Stimulated activated CD4-positive, alpha-beta T cell treated with anti-CD3 and anti-CD28 coated beads, TNF-alpha, amount 100 ng/mL, for 4 hours (primary cell): Measurements from ENCODE around the gene TPRN.

Source experiments
- DNase-seq, 3 experiments: peaks; one replicate each; pipeline ENCODE4 v3.0.0-alpha.2; 2020; ENCODE audit warnings: low read depth in 3 of 3

TPRN gene

DNA sequence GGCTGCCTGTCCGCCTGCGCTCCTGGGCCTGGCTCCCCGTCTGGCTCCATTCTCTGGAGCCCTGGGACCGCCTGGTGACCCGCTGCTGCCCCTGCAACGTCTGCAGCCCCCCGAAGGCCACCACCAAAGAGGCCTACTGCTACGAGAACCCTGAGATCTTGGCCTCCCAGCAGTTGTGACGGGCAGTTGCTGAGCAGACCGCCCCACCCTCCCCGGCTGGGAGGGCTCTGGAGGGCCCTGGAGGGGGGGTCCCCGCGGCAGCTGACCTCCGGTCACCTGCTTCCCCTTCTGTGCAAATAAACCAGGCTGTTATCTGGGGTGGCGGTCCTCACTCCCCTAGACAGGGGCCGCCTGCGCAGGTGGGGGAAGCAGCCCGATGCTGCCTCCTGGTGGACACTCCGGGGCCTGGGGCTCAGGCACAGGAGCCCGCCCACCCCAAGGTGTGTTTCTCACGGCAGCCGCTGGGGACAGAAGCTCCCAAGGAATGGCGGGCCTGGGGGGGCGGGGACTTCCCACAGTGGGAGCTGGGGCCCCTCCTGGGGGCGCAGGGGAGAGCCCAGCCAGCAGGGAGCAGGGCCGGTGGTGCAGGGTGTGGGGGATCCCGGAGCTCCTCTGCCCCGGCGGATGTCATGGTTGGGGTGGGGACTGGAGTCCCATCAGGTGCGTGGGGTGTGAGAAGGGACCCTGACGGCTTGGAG, 35.8 kb upstream of the TPRN start:
- DNase-seq, result peak; percentile 84 to 90 (median 86)

- DNase-seq, result no peak
Measured at GRCh38 chr9:137235424-137236237, 35.1 kb upstream of the TPRN start.

DNA sequence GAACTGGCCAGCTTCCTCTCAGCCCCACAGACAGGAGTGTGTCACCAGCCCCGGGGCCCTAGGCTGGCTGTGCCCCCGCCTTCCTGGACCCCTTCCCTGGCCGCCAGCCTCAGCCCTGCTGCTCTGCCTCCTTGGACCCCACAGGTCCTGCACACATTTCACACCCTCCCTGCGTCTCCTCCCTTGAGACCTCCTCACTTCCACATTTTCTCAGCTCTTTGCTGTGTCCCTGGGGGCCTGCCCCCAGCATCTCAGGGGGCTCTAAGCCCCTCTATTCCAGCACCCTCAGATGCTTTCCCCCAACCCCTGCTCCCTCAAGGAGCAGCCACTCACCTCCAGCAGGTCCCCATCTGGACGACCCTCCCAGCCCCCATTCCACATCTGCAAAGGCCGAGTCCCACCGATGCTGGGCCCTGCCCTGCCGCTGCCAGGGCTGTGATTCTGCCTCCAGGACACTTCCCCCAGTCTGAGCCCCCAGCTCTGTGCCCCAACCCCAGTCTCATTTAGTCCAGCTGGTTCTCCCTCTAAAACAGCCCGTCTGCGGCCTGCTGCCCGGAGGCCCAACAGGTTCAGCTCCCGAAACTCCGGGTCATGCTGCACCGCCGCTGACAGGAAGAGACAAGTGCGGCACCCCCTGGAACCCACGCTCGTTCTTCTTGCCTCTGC, 34.4 kb upstream of the TPRN start:
- DNase-seq, result no peak

GRCh38 chr9:137234055-137234697, 33.6 kb upstream of the TPRN start:
- no peak for DNase-seq

DNA sequence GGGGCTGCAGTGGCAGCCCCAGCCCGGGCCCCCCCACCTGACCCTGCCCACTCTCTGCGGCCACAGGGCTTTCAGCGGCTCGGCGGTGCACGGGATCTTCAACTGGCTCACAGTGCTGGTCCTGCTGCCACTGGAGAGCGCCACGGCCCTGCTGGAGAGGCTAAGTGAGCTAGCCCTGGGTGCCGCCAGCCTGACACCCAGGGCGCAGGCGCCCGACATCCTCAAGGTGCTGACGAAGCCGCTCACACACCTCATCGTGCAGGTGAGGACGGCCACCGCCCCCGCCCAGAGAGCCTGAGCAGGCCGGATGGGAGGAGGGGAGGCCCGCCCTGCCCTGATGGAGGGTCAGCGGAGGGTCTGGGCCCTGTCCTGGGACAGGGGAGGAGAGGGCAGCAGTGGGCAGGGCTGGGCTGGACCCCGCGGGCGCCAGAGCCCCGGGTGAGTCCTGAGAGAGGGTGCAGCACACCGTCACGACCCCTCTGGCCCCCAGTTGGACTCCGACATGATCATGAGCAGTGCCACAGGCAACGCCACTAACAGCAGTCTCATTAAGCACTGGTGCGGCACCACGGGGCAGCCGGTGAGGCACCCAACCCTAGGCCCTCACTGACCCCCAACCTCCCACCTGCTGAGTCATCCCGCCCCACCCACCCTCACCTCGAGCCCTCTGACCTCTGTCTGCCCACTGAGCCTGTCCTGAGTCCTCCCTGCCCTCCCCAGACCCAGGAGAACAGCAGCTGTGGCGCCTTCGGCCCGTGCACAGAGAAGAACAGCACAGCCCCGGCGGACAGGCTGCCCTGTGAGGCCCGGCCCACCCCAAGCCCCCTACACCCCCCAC, 32.8 kb upstream of the TPRN start:
- no peak for DNase-seq

DNA sequence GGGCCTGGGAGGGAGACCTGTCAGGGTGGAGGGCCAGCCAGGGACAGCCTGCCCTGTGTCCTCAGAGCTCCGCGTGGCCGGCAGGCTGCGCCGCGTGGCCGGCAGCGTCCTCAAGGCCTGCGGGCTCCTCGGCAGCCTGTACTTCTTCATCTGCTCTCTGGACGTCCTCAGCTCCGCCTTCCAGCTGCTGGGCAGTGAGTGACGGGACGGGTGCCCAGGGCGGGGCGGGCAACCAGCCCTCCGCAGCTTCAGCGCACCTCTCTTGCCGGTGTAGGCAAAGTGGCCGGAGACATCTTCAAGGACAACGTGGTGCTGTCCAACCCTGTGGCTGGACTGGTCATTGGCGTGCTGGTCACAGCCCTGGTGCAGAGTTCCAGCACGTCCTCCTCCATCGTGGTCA, 32.0 kb upstream of the TPRN start:
- DNase-seq, result no peak

DNA sequence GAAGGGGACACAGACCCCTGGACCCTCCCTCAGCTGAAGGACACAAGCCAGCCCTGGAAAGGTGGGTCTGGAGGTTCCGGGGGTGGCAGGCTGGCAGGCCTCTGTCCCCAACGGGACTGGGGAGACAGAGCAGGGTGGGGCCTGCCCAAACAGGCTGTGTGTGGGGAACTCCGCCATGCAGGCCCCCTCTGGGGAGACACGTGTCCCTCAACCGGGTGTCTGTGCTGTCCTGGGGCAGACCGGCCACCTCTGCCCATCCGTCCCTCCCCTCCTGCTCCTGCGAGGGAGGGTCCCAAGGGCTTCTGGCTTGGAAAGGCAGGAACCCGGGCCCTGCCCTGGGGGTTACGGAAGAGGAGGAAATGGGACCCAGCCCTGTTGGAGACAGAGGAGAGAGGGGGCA, 31.6 kb upstream of the TPRN start:
- DNase-seq, result no peak

- DNase-seq, result no peak
Measured at GRCh38 chr9:137231372-137232039, 31.0 kb upstream of the TPRN start.

- no peak for DNase-seq
Measured at GRCh38 chr9:137230705-137231371, 30.3 kb upstream of the TPRN start, which contains the start of gene SLC34A3. Gene SLC34A3 (plus strand): TSS chr9:137230901. CDS start chr9:137231703, 802 bp downstream.

GRCh38 chr9:137229903-137230704, 29.6 kb upstream of the TPRN start:
- no peak for DNase-seq

GRCh38 chr9:137228968-137229896, 28.7 kb upstream of the TPRN start:
- DNase-seq, result no peak

- no peak for DNase-seq
Measured at GRCh38 chr9:137228506-137228967, 28.0 kb upstream of the TPRN start.

DNA sequence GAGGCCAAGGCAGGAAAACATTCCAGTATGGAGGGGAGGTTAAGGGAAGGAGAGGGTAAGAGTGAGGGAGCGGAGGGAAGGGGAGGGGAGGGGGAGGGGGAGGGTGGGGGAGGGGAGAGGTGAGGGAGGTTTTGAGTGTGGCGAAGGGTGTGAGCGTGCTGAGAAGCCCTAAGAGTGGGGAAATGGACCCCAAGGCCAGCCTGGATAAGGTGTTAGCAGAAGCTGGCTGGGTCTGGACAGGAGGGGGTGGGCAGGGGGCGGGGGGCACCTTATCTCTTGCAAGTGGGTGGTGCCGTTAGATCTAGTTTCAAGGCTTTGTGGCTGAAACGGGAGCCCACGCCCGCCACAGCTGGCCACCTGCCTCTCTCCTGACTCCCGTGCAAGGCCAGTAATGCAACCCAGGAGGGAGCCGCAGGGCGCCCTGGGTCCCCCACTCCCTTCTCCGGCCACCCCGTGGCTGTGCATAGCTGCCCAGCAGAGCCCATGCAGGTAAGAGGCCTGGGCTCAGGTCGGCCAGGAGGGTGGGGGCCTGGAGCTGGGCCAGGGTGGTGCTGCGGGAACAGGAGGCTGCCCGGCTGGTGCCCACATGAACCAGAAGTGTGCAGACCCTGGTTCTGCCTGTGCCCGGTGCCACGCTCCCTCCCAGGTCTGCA, 27.4 kb upstream of the TPRN start:
- DNase-seq, result no peak

- peak; percentile 65 to 71 (median 67) for DNase-seq
Measured at GRCh38 chr9:137227054-137227852, 26.7 kb upstream of the TPRN start, which contains the start of gene RNF224. Gene RNF224 (plus strand): TSS chr9:137227502. CDS start chr9:137228336, 834 bp downstream.

- no peak for DNase-seq
Measured at GRCh38 chr9:137226338-137227053, 26.0 kb upstream of the TPRN start.
